ENCODE results near the gene KRT3. TPM values are rescaled to one million over a fixed set of nuclear protein-coding genes. Genes with fewer than 3 reads are reported as not detected.

KRT3 gene
- total RNA-seq, 1 donor from 2014 or later: not detected

GRCh38 chr12:52828156-52828555 is 32.2 kb upstream of the KRT3 start:
- FAIRE-seq (no peak), DNase-seq (ENCODE audit: low spot score in 2 of 2) (no peak)

DNA sequence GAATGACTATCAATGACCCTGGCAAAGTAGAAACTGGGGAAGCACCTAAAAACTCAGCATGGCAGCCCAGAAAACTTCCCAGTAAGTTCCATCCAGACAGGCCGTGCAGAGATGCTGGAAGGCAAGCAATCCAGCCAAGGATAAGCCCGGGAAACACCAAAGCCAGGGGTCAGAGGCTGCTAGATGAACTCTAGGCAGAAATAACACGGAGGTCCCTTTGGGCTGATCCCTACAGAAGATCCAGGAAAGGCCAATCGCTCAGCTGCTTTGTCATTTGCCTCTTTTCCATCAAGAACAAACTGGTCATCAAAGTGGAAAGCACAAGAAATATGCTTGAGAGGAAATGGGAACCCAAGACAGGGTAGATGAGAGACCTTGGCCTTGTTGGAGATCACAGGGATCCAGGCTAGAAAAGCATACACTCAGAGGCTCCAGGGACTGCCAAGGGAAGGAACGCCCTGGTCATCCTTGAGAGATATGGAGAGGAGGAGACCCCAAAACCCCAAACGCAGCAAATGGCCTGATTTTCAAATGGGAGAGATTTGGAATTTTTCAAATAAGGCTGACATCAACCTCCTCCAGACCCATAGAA is 31.7 kb upstream of the KRT3 start:
- DNase-seq (ENCODE audit: low spot score in 2 of 2) (no peak), FAIRE-seq (no peak)

- FAIRE-seq (no peak), DNase-seq (ENCODE audit: low spot score in 2 of 2) (no peak)
Observed at GRCh38 chr12:52826611-52827498, 30.9 kb upstream of the KRT3 start.

DNA sequence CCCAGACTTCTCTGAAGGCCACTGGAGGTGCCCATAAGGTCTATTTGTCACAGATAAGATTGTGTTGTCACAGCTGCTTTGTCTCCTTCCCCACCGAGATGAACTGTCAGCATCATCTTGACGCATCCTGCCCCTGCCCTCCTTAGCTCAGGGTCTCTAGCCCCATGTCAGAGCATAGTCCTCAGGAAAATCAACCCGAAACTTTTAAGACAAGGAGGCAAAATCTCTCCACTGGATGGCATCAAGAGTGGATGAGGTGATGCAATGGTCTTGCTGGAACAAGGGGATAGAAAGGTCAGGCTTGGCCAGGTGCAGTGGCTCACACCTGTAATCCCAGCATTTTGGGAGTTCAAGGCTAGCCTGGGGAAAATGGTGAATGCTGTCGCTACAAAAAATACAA is 30.0 kb upstream of the KRT3 start:
- no peak for DNase-seq (ENCODE audit: low spot score in 2 of 2)
- no peak for FAIRE-seq

DNA sequence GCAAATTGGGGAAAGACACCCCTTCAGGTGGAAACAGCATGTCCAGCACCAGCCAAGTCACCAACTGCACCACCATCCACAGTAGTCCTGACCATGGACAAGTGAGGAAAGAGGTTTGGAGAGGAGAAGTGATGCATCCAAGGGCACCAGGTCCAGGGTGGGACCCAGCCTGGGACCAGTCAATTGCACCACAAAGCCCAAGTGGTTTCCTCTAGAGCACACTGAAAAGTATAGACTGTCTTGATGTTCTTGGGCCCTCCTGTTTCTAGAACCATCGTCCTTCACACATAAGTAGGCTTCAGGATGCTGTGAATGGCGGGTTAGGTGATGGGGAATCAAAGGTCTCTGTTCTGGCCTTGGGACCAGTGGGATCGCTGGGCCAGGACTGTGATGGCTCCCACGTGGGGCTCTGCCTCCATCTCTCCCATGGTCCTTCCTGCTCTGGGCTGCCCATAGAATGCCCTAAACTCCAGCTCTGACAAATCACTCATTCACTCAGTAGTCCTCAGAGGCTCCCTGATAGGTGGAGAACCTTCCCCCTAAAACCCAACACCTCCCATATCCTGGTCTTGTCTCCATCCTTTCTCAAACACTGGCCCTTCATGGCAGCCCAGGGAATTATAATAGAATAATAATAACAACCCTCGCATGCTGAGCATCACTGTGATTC is 29.0 kb upstream of the KRT3 start:
- FAIRE-seq (no peak), DNase-seq (ENCODE audit: low spot score in 2 of 2) (no peak)

DNA sequence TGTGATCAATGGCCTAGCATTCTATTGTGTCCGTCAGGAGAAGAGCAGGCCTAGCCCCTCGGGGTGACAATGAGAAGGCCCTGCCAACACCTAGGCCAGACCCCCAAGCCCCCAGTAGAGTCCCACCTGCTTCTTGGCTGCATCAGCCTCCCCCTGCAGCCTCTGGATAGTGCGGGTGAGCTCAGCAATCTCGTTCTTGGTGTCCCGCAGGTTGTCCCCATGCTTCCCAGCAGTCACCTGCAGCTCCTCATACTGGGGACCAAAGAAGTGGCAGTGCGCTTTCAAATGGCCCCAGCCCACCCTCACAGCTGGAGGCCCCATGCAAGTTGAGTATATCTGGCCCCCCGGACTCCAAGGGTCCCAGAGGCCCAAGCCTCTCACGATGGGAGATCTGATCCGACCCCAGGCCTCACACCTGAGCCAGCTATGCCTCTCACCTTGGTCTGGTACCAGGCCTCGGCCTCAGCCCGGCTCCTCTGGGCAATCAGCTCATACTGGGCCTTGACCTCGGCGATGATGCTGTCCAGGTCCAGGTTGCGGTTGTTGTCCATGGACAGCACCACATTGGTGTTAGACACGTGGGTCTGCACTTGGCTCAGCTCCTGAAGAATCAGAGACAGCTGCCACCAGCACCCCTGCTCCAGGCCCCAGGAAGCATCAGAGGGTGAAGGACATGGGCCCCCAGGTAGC is 28.0 kb upstream of the KRT3 start:
- DNase-seq (ENCODE audit: low spot score in 2 of 2): no peak

GRCh38 chr12:52822771-52823510 is 27.0 kb upstream of the KRT3 start:
- no peak for FAIRE-seq

More for the DNA sequence above, 28.0 kb upstream of the KRT3 start:
- FAIRE-seq: no peak

GRCh38 chr12:52821826-52822660 is 26.1 kb upstream of the KRT3 start:
- FAIRE-seq: no peak

More at GRCh38 chr12:52822771-52823510, 27.0 kb upstream of the KRT3 start:
- DNase-seq (ENCODE audit: low spot score in 2 of 2): no peak

DNA sequence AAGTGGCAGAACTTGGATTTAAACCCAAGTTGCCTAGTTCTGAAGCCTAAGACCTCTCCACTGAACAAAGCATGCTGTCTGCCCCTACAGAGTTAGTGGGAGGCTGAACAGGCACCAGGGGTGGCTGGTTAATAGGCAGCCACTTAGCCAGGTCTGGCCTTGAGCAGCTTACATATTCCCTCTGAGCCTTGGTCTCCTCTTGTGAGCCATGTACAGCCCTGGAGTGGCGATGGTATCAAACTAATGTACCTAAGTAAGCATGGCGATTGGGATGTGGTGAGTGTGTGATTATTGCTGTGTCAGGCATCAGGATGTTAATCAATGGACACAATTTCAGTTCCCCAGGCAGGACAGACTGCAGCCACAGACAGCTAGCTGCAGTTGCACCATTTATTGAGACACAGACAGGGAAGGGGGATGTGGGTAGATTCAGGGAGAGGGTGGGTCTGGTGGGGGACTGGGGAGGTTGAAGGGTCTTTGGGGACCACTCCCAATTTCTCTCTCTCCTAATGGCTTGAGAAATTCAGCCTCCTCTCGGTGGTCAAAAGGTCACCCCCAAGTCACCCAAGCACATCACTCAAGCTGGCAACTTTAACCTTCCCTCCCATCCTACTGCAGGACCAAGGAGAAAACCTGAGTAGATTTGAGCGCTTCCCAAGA is 25.3 kb upstream of the KRT3 start:
- no peak for DNase-seq (ENCODE audit: low spot score in 2 of 2)
- no peak for FAIRE-seq

More at GRCh38 chr12:52821826-52822660, 26.1 kb upstream of the KRT3 start:
- no peak for DNase-seq (ENCODE audit: low spot score in 2 of 2)

GRCh38 chr12:52820521-52820920 is 24.6 kb upstream of the KRT3 start:
- DNase-seq (ENCODE audit: low spot score in 2 of 2): no peak
- no peak for FAIRE-seq

DNA sequence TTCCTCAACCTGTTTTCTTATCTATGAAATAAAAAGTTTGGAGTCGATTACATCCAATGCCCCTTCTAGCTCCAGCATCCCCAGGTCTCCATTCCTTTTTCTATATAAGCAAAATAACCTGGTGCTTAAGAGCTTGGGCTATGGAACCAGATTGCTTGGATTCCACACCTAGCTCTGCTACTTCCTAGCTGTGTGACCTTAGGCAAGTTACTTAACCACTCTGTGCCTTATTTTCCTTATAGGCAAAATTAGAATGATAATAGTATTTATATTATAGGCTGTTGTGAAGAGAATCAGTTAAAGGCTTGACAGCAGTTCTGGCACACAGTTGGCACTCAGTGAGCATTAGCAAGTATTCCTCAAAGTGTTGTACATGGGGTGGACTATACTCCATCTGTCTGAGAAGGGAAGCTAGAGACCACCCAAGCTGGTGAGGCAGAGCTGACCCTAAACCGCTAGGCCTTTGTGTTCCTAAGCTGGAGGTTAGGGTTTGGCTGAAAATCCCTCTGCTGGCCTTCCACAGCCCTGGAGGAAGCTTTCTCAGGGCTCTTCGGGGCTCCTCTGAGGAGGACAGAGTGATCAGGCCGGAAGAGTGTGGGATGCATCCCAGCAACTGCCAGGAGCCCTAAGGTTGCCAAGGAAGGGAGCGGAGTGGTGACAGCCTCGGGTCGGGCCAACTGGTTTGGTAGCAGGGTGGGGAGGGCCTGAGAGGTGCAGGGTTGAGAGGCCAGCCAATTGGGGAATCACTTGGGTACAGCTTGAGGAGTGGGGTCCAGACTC is 24.0 kb upstream of the KRT3 start:
- DNase-seq (ENCODE audit: low spot score in 2 of 2): no peak
- no peak for FAIRE-seq

DNA sequence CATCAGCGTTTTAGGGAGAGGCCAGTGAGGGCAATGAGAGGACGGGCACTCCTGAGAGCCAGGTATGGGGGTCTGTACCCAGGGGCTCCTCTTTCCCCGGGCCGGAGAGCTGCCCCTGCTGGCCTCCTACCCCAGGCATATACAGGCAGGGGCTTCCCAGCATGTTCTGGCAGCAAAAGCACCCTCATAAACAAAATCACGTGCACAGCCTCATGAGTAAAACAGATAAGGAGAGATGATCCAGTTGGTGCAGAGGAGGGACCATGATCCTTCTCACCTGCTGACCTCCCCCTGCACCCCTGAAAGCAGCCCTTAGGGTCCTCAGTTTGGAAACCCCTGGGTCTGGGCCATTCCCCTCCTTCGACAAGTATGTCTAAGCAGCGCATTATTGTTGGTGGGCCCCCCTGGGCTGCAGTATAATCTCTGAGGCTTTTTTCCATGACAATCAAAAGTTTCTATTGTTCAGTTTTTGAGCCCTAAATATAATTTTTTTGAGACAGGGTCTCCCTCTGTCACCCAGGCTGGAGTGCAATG is 23.0 kb upstream of the KRT3 start:
- FAIRE-seq: no peak
- no peak for DNase-seq (ENCODE audit: low spot score in 2 of 2)

GRCh38 chr12:52818388-52818787 is 22.5 kb upstream of the KRT3 start:
- FAIRE-seq (no peak), DNase-seq (ENCODE audit: low spot score in 2 of 2) (no peak)

DNA sequence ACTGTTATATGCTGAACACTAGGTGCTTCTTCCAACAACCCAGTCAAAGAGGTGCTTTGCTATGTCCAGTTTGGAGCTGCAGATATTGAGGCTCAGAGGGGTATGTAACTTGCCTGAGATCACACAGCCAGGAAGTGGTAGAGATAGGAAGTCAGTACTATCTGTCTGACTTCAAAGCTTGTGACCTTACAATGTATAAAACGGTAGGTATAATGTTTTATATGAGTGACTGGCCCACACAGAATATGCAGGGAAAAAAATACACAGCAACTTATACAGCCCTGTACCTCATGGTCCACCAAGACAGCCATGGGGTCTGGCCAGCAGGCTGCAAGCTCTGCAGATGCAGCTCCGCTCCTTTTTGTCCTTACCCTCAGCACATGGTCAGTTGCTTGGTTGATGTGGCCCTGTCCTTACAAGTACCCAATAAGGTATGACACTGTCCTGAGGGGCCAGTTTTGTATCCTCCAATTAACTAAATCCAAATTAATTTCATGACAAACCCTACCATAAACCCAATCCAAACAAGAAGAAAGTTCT is 21.9 kb upstream of the KRT3 start:
- no peak for DNase-seq (ENCODE audit: low spot score in 2 of 2)

DNA sequence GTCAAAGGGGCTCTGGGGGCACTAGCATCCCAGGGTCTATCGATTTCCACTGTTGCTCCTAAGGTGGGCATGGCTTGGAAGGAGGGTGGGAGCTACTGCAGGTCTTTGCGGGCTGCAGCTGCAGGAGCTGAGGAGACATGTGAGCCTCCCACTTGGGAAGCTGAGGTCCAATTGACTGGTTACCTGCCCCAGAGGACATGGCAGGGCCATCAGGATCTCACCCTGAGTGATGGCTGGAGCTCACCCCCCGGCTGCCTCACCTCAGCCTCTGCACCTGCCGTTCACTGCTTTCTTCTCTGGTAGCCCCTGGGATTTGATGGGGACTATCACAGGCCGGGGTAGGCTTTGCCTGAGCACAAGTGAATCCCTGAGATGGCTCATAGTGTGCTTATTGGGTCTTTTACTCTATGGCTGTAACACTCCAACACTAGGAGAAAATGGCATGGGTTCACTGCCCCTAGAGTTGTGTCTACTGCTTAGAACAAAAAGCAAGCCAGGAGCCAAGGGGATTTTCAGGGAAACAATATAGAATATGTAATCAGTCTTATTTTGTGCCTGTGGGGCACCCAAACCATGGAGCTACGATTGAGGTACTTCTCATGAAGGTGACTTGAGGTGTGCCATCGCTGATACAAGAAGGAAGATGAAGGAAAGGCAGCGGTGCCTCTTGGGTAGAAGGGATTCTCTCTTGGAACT is 21.2 kb upstream of the KRT3 start:
- no peak for DNase-seq (ENCODE audit: low spot score in 2 of 2)
- no peak for FAIRE-seq

More for the DNA sequence above, 21.9 kb upstream of the KRT3 start:
- no peak for FAIRE-seq

- no peak for DNase-seq (ENCODE audit: low spot score in 2 of 2)
Observed at GRCh38 chr12:52815676-52816588, 20.0 kb upstream of the KRT3 start.

More at GRCh38 chr12:52815676-52816588, 20.0 kb upstream of the KRT3 start:
- FAIRE-seq: no peak
